ENCODE data around the gene JMJD7.

The JMJD7 gene

DNA sequence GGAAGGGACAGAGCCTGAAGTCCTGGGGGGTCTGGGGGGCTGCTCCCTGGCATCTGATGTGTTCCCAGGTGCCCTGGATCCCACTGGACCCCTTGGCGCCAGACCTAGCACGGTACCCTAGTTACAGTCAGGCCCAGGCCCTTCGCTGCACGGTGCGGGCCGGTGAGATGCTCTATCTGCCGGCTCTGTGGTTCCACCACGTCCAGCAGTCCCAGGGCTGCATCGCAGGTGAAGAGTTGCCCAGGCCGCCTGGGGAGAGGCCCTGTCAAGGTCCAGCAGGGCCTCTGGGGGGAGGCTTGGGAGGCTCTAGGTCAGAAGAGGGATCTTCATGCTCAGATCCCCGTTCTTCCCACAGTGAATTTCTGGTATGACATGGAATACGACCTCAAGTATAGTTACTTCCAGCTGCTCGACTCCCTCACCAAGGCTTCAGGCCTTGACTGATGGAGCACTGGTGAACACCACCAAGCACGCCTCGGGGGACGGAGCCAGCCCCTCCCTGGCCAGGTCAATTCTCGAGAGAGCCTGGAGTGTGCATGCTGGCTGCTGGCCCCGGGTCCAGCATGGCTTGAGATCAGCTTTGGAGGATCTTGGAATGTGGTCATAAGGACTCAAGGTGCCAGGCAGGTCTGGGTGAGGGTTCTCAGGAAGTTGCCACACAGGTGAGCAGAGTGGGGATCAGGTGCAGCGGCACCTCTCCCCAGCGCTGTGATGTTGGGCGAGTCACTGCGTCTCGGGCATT, 9.0 kb downstream of the JMJD7 start:
- TF ChIP-seq CTCF (IDR thresholded peaks at IDR 0.05; ENCODE audit: low read depth, low read length), result no peak
- no peak overlapping the region for H3K4me3 ChIP-seq (ENCODE audit: low read depth, low read length)

- no peak for TF ChIP-seq CTCF (IDR thresholded peaks at IDR 0.05; ENCODE audit: low read depth, low read length)
Observed at GRCh38 chr15:41838400-41838897, 10.6 kb downstream of the JMJD7 start, which contains the start of gene PLA2G4B. PLA2G4B (plus strand) TSS chr15:41838847; CDS start chr15:41838914, 67 bp downstream.

DNA sequence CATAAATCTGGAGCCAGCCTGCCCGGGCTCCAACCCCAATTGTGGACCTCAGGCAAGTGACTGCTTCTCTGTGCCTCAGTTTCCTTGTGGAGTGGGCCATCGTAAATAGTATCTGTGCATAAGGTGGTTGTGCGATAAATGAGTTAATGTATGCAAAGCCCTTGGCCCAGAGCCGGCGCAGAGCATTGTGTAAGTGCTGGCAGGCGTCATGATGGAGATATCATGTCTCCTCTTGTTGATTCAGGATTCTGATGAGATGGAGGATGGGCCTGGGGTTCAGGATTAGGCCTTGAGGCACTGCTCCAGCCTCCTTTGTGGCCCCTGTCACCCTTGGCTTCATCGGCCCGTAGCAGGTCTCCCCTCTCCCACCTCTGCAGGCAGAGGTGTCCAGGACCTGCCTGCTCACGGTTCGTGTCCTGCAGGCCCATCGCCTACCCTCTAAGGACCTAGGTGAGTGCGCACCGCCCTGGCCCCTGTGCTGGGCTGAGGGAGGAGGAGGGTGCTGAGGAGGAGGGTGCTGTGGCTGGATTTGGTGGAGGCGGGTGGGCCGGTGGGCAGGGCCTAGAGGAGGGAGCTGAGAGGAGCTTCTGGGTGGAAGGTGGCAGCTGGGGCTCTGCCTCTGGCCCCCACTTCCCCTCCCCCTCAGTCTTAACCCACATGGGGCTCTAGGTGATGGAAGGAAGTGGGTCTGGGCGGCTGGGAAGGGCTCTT, 12.0 kb downstream of the JMJD7 start:
- H3K4me3 ChIP-seq (ENCODE audit: low read depth, low read length), result no peak overlapping the region
- no peak for TF ChIP-seq CTCF (IDR thresholded peaks at IDR 0.05; ENCODE audit: low read depth, low read length)

More at GRCh38 chr15:41838400-41838897, 10.6 kb downstream of the JMJD7 start, which contains the start of gene PLA2G4B:
- no peak within 1 kb of the TSS for H3K4me3 ChIP-seq (ENCODE audit: low read depth, low read length)

- no peak overlapping the region for H3K4me3 ChIP-seq (ENCODE audit: low read depth, low read length)
- no peak for TF ChIP-seq CTCF (IDR thresholded peaks at IDR 0.05; ENCODE audit: low read depth, low read length)
Observed at GRCh38 chr15:41840673-41841072, 12.8 kb downstream of the JMJD7 start.

- no peak overlapping the region for H3K4me3 ChIP-seq (ENCODE audit: low read depth, low read length)
- TF ChIP-seq CTCF (IDR thresholded peaks at IDR 0.05; ENCODE audit: low read depth, low read length), result no peak
Observed at GRCh38 chr15:41841131-41841530, 13.2 kb downstream of the JMJD7 start.

- H3K4me3 ChIP-seq (ENCODE audit: low read depth, low read length), result no peak overlapping the region
- TF ChIP-seq CTCF (IDR thresholded peaks at IDR 0.05; ENCODE audit: low read depth, low read length), result no peak
Observed at GRCh38 chr15:41842229-41842628, 14.3 kb downstream of the JMJD7 start.

- H3K4me3 ChIP-seq (ENCODE audit: low read depth, low read length), result no peak overlapping the region
- no peak for TF ChIP-seq CTCF (IDR thresholded peaks at IDR 0.05; ENCODE audit: low read depth, low read length)
Observed at GRCh38 chr15:41843571-41843970, 15.7 kb downstream of the JMJD7 start.
